HG03039 (cell line): ENCODE data around the gene ZCCHC14.
"Not testable (repeated sequence)": the region's sequence is repeated elsewhere in the genome, so short reads cannot be mapped to it uniquely, and the experiment has no call there.

Experiments
- ATAC-seq: cut with Tn5 transposase; IDR thresholded peaks from one replicate; pipeline ENCODE4 v1.9.1; 2021; ENCODE audit warnings: mild to moderate bottlenecking, moderate library complexity; ENCODE audit not compliant: unreplicated experiment

The ZCCHC14 gene

DNA sequence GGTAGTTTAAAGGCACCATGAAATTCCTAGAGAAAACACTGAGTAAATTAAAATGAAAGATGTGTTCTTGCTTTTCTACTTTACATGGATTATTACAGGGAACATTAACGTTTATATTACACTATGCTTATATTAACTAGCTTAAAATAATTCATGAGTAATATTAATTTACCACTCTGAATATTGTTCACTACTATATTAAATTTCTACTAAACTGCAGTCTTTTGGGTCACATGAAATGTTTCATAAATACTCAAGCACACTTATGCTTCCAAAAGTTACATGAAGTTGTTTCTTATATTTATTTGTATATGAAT lies 104.0 kb downstream of the ZCCHC14 start:
- no peak for ATAC-seq

DNA sequence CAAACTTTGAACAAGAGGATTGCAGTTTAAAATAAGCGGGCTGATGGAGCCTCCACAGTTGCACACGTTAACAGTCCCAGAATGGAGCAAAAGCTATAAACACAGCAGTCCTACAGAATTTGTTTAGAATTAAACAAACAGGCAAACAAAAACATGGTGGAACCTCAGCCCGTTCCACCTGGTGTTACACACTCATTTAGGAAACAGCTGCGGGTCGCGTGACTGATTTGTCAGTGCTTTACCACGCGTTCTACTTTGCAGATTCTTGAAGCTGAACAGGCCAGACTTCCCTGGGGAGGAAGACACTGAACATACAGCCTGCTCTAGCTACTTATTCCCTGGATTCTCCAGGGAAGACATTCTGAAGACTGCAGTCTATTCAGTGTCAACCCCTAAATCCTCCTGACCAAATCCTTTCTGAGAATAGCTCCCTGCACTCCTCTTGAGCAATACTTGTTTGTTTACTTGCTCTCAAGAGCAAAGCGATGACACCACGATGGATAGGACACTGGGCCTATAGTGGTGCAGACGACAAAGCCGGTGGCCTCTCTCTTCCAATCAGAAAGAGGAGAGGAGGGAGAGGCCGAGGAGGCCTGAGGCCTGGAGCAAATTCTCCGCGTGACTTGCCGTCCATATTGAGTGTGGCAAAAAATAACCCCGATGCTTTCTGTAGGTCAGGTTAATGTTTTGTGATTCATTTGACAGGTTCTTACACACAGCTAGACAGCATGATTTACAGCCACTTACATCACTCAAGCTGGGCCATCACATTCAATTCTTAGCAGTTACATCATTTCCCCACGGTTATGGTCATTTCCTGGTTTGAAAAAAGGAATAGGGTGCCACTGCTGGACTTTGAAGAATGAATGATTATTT lies 104.6 kb downstream of the ZCCHC14 start:
- peak; percentile 33 for ATAC-seq

DNA sequence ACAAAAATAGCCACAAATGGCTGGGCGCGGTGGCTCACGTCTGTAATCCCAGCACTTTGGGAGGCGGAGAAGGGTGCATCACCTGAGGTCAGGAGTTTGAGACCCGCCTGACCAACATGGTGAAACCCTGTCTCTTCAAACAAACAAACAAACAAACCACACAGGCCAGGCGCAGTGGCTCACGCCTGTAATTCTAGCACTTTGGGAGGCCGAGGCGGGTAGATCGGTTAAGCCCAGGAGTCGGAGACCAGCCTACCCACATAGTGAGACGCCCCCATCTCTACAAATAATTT lies 108.0 kb downstream of the ZCCHC14 start:
- ATAC-seq = not testable (repeated sequence)

DNA sequence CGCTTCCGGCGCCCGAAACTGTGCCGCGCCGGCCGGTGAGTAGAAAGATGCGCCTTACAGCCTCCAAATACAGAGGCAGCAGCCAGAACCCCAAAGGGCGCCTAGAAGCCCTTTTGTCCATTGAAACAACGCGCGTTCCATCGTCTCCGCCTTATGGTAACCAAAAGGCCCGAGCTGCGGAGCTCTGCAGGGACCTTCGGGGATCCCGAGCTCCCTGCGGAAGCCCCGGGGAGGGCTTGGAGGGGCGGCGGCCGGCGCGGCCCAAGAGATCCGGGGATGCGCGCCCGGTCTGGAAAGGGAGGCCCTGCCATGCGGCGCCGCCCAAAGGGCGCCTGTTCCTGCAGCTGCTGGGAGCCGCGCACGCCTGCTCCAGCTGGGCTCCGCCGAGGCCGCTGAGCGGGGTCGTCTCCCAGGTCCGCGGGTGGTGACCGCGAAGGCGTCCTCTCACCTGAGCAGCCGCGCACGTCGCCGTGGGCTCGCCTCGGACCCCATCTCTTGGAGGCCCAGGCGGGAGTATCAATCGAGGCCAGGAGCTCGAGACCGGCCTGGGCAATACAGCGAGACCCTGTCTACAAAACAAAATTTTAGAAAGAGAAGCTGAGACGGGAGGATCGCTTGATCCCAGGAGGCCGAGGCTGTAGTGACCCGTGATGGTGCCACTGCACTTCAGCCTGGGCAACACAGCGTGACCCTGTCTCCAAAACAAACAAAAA lies 108.5 kb downstream of the ZCCHC14 start:
- peak; percentile 9 for ATAC-seq

DNA sequence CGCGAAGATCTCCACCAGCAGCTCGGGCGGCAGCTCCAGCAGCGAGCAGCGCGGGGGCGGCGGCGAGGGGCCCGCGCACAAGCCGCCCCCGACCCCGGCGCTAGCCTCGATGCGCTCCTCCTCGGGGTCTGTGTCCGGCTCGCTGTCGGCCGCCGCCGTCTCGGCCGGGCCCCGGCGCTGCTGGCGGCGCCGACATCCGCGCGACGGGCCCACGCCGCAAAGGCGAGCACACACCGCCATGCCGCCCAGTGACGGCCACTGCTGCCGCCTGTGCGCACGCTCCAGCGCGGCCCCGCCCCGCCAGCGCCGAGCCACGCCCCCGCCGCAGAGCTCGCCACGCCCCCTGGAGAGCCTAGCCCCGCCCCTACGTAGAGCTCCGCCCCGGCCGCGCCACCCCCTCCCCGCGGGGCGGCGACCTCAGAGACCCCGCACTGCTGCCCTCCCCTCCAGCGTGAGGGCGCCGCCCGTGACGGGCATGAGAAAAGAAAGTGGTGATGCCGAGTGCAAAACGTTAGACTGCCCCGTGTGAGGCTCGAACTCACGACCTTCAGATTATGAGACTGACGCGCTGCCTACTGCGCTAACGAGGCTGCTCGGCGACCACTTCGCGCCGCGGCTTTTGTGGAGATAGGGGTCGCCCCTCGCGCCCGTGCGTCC lies 109.2 kb downstream of the ZCCHC14 start, which contains the start of gene FBXO31:
FBXO31 (minus strand) TSS at position 272 of the 657 bp plus-strand sequence; CDS start at position 240, 32 bp downstream.
- ATAC-seq = peak; percentile 47

DNA sequence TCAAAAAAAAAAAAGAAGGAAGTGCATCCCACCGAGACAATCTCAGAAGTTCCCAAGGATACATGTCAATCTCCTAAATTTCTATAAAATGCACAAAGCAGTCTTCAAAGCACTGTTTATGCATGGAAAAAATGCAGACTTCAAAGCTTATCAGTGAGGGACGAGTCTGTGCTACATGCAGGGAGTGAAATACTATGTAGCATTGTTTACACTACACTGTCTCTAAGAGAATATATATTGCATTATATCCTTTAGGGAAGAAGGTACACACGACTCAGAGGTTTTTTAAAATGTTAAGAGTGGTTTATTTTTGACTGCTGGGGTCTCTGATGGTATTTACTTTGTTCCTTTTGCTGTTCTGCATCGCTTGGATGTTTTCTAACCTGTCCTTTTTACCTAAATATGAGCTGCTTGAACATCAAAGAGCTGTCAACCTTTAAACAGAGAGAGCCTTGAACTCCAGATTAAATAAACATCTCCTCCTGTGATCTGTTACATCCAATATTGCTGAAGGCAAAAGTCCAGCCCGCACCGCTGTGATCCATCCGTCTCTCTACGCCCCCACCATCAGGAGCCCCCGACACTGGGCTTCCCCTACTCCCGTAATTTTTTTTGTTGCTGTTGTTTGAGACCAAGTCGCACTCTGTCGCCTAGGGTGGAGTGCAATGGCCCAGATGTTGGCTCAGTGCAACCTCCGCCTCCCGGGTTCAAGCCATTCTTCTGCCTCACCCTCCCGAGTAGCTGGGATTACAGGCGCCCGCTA lies 110.6 kb downstream of the ZCCHC14 start:
- no peak for ATAC-seq

DNA sequence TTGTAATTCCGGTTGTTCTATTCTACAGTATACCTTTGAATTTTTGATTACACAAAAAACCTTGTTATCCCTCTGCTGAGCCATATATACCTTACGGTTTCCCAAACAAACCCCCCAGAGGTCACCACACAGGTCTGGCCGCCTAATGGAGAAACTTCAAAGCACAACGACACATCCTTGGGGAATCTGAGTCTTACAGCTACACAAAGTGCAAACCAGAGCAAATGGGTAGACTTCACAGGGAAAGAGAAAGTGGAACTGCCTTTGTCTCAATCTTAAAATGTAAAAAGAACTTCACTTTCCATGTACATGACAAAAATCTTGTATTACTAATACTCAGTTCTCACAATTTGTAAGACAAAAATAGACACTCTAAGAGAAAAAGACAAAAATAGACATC lies 111.9 kb downstream of the ZCCHC14 start:
- ATAC-seq = no peak

DNA sequence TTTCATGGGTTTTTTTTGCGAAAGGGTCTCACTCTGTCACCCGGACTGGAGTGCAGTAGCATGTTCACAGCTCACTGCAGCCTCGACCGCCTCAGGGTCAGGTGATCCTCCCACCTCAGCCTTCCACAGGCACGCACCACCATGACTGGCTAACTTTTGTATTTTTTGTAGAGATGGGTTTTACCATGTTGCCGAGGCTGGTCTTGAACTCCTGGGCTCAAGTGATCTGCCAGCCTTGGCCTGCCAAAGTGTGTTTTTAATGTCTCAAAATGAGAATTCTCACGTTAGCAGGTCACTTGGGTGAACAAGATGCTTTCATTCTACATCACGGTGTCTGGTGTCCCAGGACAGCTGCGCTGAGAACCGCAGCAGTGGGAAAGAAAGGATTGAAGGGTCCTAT lies 112.4 kb downstream of the ZCCHC14 start:
- ATAC-seq = no peak

DNA sequence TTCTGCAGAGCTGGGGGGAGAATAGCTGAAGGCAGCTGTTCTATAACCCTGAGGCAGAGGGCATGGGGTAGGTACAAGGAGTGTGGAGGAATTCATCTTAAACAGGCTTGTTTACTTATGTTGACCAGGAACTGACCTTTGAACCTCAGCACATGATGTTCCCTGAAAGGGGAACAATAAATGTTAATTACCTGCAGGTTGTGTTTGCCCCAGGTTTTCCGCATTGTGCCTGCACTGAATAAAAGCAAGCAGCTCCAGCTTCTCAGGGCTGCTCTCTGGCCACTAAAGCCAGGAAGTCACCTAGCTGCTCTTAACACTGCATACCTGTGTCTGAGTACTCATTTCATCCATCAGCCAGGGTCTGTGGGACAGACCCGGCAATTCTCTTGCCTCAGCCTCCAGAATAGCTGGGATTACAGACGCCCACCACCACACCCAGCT lies 113.5 kb downstream of the ZCCHC14 start:
- ATAC-seq = not testable (repeated sequence)

DNA sequence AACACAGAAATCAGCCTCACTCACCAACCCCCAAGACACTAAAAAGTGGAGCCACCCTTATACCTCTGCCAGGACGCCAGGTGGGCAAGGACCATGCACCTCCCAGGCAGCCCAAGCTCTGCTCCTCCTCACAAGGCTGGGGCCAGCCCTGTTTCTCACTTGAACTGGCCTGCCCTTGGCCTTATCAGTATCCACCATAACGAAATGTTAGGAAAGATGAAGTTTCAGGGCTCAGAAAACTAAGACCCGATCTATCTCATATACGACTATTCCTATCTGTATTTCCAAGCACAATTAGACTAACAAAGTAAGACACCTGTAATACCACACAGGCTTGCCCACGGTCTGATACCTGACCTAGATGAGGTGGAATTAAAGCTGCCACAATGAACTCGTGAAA lies 116.2 kb downstream of the ZCCHC14 start:
- no peak for ATAC-seq

DNA sequence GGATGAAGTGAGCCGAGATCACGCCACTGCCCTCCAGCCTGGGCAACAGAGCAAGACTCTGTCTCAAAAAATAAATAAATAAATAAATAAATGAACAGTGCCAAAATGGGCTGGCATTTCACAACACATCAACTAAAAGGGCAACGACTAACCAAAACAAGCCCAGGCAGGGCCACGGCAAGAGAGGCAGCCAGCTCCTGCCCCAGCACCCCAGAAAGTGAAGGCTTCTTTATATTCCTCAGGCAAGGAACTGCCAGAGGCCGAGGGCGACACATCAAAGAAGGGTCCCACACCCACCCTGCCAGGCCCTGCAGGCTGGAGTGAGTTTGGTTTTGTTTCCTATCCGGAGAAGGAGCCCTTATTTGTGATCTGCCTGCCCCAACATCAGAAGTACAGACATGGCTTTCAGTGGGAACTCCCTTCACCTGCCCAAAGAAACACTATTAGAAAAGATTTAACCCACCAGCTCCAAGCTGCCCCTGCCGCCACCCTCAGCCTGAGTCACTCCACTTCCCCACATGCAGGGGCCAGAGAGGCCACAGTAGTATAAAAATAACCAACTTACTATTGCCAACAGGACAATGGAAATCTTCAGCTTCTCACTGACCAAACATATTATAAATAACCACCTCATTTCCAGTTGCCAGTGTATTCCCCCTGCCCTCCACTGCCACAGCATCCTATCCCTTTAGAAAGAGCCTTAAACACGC lies 117.2 kb downstream of the ZCCHC14 start:
- no peak for ATAC-seq

DNA sequence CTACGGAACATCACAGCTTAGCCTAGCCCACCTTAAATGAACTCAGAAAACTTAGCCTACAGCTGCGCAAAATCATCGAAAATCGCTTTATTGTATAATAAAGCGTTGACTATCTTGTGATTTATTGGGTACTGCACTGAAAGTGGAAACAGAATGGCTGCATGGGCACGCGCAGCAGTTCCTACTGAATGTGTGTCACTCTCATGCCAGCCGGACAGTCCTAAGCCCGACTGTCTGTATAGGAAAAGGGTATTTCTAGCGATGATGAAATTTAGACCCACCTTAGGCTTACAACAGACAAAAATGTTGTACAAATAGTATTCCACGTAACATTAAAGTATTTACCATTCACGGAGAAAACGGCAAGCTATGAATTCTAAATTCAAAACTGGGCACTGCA lies 118.5 kb downstream of the ZCCHC14 start:
- ATAC-seq = no peak

DNA sequence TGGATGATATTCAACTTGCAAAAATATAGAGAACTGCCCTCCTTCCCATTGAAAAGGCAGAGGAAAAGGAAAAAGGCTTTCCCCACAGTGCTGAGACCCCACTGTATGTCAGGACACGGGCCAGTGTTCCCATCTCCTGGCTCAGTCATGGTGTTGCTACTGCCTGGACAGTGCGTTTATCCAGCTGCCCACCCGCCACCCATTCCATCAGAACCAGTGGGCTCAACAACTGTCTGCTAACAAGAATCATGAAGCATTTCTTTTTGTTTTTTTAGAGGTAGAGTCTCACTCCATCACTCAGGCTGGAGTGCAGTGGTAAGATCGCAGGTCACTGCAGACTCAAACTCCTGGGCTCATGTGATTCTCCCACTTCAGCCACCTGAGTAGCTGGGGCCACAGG lies 120.5 kb downstream of the ZCCHC14 start:
- no peak for ATAC-seq

DNA sequence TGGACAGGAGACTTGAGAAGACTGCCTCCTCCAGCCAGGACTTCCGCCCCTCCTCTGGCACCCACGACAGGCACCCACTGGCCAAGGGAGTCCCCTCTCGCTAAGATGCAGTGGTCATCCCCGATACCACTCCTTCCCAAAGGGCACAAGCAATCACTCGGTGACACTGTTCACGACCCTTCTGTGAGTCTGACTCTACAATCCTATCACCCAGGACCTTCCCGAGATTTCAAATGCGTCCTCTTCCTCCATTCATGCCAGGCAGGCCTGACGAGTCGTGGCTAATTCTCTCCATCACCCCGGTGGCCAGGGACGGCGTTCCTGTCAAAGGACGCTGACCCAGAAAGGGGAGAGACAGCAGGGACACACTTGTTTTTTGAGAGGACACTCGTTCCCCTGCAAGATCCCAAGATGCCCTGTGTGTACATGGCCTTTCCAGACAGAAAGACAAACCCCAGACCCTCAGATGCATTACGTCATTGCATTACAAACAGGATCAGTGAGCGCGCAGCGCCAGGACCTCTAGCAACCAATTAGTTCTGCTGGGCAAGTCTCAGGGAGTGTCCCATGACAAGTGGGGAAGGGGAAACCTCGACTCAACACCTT lies 121.5 kb downstream of the ZCCHC14 start:
- no peak for ATAC-seq

DNA sequence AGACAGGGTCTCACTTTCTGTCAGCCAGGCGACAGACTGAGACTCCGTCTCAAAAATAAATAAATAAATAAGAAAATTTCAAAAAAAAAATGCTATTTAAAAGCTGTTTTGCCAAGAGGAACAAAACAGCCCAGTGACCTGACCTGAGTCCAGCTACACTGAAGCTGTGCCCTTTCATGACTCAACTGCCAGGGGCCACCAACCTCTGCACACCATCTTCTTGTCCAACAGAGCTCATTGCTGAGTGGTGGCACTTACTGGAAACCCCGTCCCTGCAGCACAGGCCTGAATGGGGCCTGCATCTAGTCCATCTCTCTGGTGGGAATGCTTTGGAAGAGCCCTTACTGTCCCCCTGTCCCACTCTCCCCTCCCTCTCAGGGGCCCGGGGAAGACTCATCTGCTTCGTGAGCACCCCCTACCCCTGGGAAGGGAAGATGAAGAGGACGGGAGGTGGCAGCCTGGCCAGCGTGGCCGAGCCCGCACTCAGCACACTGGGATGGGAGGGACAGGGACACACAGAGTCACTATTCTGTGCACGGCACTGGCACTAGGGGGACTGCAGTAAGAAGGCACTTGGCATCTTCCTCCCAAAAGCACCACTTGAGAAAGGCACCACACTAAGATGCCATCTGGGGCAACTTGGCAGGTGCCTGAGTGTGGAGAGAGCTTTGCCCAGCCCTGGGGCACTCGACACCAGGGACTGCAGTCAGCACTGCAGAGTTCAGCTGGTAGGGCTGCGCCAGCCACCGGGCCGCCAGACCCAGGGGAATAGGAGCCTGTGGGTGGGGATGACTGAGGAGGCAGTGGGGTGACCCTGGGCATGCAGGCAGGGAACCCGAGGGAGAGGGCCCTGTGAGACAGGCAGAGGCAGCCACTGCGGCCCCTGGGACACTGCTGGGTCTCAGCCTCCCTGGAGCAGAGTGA lies 122.8 kb downstream of the ZCCHC14 start:
- ATAC-seq = no peak

DNA sequence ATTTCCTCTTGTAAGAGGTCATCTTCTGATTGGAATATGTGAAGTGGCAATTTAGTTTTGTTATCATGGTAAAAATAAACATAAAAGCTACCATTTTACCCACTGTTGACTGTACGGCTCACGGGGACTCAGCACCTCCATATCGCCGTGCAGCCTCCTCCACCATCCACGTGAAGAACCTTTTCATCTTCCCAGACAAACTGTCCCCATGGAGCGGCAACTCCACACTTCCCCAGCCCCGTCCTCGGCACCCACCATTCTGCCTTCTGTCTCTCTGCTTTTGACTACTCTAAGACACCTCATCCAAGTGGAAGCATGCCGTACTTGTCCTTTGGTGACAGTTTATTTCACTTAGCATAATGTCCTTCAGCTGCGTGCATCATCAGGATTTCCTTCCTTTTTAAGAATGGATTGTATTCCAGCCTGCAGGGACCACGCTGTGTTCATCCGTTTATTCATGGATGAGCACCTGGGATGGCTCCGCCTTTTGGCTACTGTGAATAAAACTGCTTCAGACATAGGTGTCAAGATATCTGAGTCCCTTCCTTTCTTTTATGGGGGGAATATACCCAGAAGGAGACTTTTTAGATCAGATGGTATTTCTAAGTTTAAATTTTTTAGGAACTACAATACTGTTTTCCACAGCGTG lies 123.6 kb downstream of the ZCCHC14 start:
- ATAC-seq = no peak

DNA sequence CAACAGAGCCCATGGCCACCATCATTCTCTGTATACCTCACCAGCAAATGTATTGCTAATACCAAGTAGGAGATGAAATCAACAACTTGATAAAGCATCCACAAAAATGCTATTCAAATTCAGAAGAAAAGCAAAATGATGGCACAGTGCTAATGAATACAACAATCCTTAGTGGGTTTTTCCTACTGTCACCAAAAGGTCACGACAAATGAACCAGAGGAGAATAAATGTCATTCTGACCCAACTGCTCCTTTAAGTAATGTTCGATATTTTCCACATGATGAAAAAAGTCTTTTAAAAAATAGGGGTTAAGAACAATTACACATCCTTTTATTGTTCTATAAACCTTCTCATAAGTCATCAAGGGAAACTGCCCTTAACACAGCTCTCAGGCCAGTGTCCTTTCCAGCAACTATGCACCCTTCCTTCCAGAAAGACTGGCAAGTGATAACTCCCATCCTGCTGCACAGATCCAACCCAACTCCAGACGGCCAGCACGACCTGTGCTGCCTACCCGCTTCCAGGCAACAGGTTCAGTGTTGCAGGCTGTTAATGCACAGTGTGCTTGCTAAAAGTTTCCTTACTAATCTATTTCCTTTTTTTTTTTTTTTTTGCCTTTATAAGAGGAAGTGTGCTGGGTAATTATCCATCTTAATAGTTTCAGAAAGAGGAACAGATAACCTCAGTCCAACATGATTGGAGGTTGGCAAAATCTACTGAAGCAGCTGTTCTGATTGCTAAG lies 124.6 kb downstream of the ZCCHC14 start:
- ATAC-seq = no peak

DNA sequence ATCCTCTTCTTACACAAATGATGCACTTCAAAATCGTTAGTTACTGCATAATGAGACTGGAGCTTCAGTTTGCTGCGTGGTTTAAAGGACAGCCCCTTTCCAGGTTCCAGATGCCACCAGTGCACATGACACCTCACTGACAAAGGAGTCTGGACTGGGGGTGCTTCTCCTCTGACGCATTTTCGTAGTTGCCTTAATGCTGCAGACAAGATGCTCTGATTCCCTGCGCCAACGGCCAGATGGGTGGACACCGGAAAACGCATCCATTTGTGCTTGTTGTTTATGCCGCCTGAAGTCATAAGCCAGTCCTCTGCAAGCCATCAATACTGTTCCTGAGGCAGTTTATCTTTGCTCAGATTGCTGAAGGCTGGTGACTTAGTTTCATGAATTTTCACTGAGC lies 125.3 kb downstream of the ZCCHC14 start:
- no peak for ATAC-seq
